Activated T-cell treated with anti-CD3 and anti-CD28 coated beads, Interleukin-2, amount 50 U/mL, for 24 hours (primary cell): Measurements from ENCODE around the gene METTL25B.
A peak's percentile ranks its signal among the peaks of the same experiment; 100 is the strongest.

Experiments used
- DNase-seq: peaks from one replicate; pipeline ENCODE4 v3.0.0-alpha.2; 2020
- H3K27ac Mint-ChIP-seq: 2 replicates; pipeline ENCODE4 v1.8.0; 2020; ENCODE audit warnings: mild to moderate bottlenecking, mixed read lengths
- H3K27me3 Mint-ChIP-seq: 2 replicates; pipeline ENCODE4 v1.8.0; 2020; ENCODE audit warnings: mixed read lengths
- H3K36me3 Mint-ChIP-seq: 2 replicates; pipeline ENCODE4 v1.8.0; 2020; ENCODE audit warnings: low read depth, mixed read lengths
- H3K4me1 Mint-ChIP-seq: 2 replicates; pipeline ENCODE4 v1.8.0; 2020; ENCODE audit warnings: low read depth, mixed read lengths
- H3K4me3 Mint-ChIP-seq: 2 replicates; pipeline ENCODE4 v1.8.0; 2020; ENCODE audit warnings: mild to moderate bottlenecking, moderate library complexity, mixed read lengths
- H3K9me3 Mint-ChIP-seq: 2 replicates; pipeline ENCODE4 v1.8.0; 2020; ENCODE audit warnings: mixed read lengths

The METTL25B gene

DNA sequence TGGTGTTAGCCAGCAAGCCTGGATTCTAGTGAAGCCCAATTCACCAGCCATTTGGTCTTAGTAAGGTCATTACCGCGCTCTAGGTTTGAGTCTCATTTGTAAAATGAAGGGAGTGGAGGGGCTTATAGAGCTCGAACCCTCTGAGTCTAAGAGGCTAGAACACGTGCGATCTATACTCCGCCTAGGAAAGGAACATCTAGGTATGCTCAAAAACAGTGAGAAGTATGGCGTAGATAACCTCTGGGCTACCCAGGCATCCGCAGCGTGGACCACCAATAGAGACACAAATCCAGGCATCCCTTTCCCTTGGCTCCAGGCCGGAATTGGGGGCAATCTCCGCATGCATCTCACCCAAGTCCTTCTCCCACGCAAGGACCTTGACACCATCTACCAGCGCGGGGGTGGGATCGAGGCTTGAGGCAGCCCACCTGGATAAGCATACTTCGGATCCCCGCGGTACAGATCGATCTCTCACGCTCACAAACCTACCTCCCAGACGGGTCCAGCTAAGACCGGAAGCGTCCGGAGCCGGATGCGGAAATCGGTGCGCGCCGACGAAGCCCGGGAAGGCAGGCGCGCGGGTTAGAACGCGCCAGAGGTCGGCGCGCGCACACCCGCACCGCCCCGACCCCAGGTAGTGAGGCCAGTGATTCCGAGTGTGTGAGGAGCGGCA lies at the start of gene METTL25B:
Gene METTL25B, plus strand, starts transcription at position 544 of the 673 bp plus-strand sequence. CDS start 636 bp downstream, outside the sequence.
- no peaks in the 10 kb centered on the region for H3K27me3 Mint-ChIP-seq
- no peak for DNase-seq
- H3K9me3 Mint-ChIP-seq: no peaks in the 10 kb centered on the region
- H3K36me3 Mint-ChIP-seq: peaks cover 26% of the 10 kb centered on the region
- H3K4me1 Mint-ChIP-seq: peaks cover 36% of the 10 kb centered on the region
- H3K27ac Mint-ChIP-seq: no peak within 1 kb of the TSS
- H3K4me3 Mint-ChIP-seq: no peak within 1 kb of the TSS

DNA sequence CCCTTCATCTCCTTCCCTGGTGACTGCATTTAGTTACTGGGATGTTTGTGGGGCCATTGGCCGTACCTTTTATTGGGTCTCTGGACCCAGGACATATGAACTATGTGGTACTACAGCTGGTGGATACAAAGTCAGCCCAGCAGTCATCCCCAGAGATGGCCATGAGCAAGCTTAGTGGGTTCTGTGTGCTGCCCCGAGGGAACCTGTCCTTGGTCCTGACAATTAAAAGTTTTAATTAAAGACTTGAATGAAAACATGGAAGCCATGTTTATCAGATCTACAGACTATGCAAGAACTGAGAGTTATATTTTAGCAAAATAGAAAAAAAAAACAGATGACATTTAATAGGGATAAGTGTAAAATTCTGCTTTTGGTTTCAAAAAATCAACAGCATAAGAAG lies 48.2 kb upstream of the METTL25B start:
- DNase-seq: no peak
- no peak overlapping the region for H3K4me3 Mint-ChIP-seq
- peaks cover 73% of the 10 kb centered on the region for H3K27me3 Mint-ChIP-seq

DNA sequence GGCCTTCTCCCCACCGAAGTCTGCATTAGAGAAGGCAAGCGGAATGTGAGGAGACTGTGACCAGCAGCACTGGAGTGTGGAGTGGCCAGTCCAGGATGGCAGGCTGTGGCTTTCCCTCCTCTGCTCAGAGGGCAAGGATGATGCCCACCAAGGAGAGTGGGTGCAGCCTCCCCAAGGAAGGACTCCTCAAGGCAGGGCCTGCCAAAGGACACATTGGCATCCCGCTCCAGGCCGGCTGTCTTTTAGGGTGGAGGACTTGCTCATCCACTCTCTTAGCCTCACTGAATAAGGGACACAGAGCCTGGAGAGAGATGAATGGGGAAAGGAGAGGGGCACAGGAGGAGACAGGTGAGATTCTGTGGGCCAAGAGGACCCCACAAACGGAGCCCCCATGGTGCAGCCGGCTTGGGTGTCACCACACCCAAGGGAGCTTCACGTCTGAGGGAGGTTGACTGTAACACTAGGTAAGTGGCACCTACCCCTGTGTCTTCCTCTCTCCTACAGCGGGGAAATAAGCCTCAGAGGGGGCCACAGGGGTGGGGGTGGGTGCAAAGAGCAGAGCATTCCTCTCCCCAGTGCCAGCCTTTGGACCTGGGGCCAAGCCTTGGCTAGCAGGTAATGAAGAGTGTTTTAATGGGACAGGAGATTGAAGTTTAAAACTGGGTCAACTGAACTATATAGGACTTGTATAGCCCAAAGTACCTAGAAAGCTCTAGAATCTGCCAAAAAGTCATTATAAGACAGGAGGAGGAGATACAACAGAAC lies 46.9 kb upstream of the METTL25B start:
- H3K4me1 Mint-ChIP-seq: peaks cover 32% of the 10 kb centered on the region
- DNase-seq: no peak
- peaks cover 64% of the 10 kb centered on the region for H3K27me3 Mint-ChIP-seq
- H3K27ac Mint-ChIP-seq: no peak overlapping the region
- H3K9me3 Mint-ChIP-seq: no peaks in the 10 kb centered on the region
- H3K4me3 Mint-ChIP-seq: no peak overlapping the region
- H3K36me3 Mint-ChIP-seq: no peaks in the 10 kb centered on the region

More for the DNA sequence above, 48.2 kb upstream of the METTL25B start:
- H3K4me1 Mint-ChIP-seq: peaks cover 32% of the 10 kb centered on the region
- H3K9me3 Mint-ChIP-seq: no peaks in the 10 kb centered on the region
- H3K27ac Mint-ChIP-seq: no peak overlapping the region
- H3K36me3 Mint-ChIP-seq: no peaks in the 10 kb centered on the region

DNA sequence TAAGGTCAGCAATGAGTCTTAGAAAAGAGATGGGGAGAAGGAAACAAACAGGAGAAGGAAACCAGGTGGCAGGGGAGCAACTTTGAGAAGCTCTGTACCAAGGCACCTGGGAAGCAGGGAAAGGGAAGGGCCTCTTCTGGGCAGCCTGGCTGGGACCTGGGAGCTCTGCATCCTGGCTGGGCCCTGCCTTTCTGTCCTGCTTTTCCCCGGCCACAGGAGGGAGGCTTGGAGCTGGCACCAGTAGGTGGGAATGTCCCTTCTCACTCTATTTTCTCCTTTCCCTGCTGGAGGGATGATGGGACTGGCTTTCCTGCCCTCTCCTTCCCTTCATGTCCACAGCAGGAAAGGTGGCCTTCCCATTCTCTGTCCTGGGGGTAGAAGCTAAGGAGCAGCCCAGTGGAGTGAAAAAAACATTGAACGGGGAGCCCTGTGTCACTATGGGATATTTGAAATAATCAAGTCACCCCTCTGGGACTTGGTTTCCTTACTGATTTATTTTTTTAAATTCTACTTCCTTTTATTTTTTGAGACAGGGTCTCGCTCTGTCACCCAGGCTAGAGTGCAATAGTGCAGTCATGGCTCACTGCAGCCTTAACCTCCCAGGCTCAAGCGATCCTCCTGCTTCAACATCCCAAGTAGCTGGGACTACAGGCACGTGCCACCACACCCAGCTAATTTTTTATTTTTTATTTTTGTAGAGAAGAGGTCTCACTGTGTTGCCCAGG lies 45.9 kb upstream of the METTL25B start:
- DNase-seq: no peak
- Mint-ChIP-seq H3K4me1 (peaks cover 29% of the 10 kb centered on the region), H3K4me3 (no peak overlapping the region), H3K27ac (no peak overlapping the region), H3K36me3 (no peaks in the 10 kb centered on the region), H3K27me3 (peaks cover 58% of the 10 kb centered on the region), H3K9me3 (no peaks in the 10 kb centered on the region)

DNA sequence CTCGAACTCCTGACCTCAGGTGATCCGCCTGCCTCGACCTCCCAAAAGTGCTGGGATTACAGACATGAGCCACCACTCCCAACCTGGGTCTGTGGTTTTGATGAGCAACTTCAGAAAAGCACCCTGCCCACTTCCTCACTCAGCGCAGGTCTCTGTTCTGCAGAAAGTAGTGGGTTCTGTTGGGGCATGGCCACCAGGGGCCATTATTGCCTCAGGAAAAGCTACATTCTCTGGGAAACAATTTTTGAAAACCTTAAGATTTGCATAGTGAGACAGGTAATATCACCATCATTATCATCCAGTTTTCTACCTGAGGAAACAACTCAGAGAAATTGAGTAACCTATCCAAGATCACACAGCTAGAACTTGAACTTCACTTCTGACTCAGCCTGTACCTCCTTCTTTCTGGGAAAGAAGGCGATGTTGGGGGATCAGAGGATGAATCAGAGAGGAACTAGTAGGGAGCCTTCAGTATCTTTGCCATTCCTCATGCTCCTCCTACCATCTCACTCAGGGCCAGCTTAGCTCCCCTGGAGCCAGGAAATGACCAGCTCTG lies 44.0 kb upstream of the METTL25B start:
- Mint-ChIP-seq H3K27ac (peak overlapping the region; percentile 76), H3K4me1 (peaks cover 22% of the 10 kb centered on the region), H3K36me3 (no peaks in the 10 kb centered on the region), H3K4me3 (no peak overlapping the region), H3K27me3 (peaks cover 50% of the 10 kb centered on the region), H3K9me3 (no peaks in the 10 kb centered on the region)
- no peak for DNase-seq

DNA sequence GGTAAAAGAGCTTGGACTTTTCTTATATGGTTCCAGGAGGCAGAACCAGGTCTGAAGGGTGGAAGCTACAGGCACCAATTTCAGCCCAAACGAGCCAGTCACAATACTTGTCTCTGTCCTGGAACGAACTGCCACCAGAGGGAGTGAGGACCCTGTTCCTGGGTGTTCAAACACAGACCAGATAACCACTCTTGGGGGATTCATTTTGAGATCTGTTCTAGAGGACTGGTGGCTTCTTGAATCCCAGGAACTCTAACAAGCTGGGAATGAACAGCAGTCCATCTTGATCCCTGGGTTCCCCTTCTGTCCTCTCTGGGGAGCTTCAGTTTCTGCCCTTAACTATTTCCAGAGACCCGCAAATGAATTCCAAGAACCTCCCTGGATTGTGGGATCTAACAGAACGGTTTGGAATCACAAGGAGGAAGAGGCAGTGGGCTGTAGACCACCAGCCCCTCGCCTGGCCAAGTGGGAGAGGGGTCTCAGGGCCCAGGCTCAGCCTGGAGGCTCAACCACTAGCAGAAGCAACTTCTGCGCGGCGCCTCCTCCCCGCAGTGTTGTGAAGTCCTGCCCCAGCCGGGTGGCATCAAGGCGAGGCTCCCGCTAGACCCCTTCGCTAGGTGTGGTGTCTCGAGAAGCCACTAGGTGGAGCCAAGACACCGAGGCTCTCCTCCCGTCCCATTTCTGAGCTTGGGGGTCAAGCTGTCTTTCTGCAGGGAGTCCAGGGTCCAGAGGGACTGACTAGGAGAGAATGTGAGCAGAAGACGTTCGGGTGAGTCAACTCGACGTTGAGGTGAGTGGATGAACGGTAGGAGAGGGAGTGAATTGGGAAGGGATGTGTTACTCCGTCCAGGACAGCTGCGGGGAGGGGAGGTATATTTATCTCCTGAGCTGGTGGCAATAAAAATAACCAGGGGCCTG lies 39.0 kb upstream of the METTL25B start:
- Mint-ChIP-seq H3K4me3 (no peak overlapping the region), H3K36me3 (no peaks in the 10 kb centered on the region), H3K4me1 (peaks cover 31% of the 10 kb centered on the region), H3K9me3 (no peaks in the 10 kb centered on the region), H3K27ac (no peak overlapping the region), H3K27me3 (peaks cover 62% of the 10 kb centered on the region)
- DNase-seq: peak; percentile 82

DNA sequence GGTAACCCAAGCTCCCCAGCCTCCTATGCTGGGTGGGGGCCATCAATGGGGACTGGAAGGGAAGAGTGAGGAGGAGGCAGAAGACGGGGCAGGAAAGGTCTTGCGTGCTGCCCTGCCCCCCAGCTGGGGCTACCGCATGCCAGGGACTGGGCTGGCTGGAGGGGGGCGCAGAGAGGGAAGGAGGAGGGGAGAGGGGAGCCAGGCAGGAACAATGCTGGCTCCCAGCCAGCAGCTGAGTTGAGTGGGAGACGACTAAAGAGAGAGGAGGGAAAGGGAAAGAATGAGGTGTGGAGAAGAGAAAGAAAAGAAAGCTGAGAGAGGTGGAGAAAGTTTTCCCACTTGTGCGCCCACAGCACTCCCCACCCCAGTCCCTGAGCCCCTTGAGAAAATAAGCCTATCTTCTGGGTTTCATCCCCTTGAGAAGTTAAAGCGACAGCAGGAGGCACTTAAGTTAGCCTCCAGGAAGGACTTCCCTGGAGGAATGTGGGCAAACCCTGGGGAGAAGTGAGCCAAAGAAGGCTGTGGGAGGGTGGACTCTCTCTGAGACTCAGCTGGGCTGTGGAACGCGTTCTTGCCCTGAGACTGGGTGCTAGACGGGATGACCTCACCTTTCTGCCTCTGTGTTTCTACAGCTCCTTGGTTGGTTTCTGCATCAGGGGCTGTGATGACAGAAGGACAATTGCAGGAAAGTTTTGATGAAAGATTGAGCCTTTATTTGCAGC lies 38.2 kb upstream of the METTL25B start:
- peaks cover 25% of the 10 kb centered on the region for H3K4me1 Mint-ChIP-seq
- H3K36me3 Mint-ChIP-seq: no peaks in the 10 kb centered on the region
- DNase-seq: no peak
- peaks cover 66% of the 10 kb centered on the region for H3K27me3 Mint-ChIP-seq
- H3K4me3 Mint-ChIP-seq: no peak overlapping the region
- no peaks in the 10 kb centered on the region for H3K9me3 Mint-ChIP-seq
- H3K27ac Mint-ChIP-seq: no peak overlapping the region

DNA sequence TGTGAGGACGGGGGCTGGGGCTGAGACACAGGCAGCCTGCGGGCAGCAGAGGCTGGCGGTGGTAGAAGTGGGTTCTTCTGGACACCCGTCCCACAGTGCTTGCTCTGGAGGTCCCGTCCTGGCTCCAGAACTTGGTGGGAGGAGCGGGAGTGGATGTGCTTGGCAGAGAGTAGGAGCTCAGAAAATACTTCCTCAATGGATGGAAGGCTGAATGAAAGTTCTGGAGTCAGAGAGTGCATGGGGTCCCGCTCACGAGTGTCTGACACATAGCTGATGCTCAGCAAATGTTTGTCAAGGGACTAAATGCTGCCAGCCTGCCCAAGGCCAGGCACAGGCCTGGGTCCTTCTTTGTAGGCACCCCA lies 37.6 kb upstream of the METTL25B start:
- H3K27me3 Mint-ChIP-seq: peaks cover 65% of the 10 kb centered on the region
- H3K4me3 Mint-ChIP-seq: no peak overlapping the region
- H3K27ac Mint-ChIP-seq: no peak overlapping the region
- H3K9me3 Mint-ChIP-seq: no peaks in the 10 kb centered on the region
- peaks cover 25% of the 10 kb centered on the region for H3K4me1 Mint-ChIP-seq
- DNase-seq: no peak
- H3K36me3 Mint-ChIP-seq: no peaks in the 10 kb centered on the region

DNA sequence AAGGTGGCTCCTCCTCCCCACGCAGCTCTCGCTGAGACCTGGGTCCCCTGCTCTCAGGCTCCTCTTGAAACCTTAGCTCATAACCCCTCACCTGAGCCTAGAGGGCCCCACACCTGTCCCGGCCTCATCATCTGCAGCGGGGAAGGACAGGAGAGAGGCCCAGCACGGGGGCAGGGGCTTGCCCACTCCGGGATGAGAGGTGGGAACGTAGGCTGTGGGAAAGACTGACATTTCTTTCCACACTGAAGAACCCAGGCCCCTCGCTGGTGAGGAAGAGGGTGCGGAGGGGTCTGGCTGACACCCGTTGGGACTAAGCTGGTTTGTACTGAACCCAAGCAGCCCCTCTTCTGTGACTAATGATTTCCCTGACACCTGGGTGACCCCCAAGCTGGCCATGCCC lies 37.1 kb upstream of the METTL25B start:
- Mint-ChIP-seq H3K36me3 (no peaks in the 10 kb centered on the region), H3K9me3 (no peaks in the 10 kb centered on the region), H3K27ac (no peak overlapping the region), H3K27me3 (peaks cover 64% of the 10 kb centered on the region), H3K4me1 (peaks cover 25% of the 10 kb centered on the region), H3K4me3 (no peak overlapping the region)
- DNase-seq: no peak

DNA sequence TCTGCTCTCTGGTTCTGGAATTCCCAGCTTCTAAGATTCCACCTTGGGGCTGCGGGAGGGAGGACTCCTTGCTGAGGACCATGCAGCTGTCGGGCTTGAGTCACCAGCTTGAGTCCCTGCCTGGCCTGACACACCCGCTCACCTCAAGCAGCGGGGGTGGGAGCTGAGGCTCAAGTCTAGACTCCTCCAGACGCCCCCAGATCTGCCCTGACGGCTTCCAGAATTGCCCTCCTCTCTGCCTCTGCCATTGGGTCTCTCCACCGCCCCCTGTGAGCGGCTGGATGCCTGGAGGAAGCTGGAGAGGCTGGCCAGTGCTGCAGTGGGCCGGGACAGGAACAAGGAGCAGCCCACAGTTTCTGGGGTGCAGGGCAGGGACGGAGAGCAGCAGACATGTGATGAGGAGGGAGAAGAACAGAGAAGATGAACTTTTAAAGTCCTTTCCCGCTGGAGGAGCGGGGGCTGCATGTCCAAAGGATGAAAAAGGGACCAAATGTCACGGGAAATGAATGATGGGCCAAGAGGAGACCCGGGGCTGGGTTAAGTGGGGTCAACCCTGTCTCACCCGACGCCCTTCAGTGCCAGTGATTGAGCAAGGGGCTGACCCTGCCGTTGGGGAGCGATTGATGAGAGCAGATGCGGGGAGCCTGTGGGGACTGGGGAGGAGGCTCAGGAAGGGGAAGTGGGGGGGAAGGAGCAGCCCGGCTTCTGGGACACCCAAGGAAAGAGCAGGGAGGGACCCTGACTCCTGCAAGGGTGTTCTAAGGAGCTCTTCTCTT lies 36.4 kb upstream of the METTL25B start:
- Mint-ChIP-seq H3K4me1 (peaks cover 25% of the 10 kb centered on the region), H3K9me3 (no peaks in the 10 kb centered on the region), H3K27me3 (peaks cover 70% of the 10 kb centered on the region), H3K36me3 (no peaks in the 10 kb centered on the region), H3K4me3 (no peak overlapping the region), H3K27ac (no peak overlapping the region)
- DNase-seq: no peak

DNA sequence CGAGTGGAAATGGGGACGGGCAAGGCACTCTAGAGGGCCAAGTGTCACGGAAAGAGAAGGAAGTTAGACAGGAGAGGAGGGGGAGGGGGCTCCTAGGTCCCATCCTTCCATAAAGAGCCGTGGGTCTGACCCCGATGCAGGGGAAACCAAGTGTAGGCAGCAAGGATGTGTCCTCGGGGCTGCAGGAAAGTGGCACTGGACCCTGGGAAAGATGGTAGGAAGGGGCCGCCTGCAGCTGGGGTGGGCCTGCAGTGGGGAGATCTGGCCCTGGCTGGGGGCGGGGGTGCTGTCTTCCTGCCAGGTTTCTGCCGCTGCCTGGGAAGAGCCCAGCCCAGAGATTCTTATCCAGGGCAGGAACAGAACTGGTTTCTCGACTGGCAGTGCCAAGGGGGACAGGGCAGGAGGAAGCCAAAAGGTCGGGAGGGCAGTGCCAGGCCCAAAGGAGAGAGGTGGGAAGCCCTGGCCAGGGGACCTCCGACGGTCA lies 35.8 kb upstream of the METTL25B start:
- Mint-ChIP-seq H3K27me3 (peaks cover 75% of the 10 kb centered on the region), H3K27ac (no peak overlapping the region), H3K36me3 (no peaks in the 10 kb centered on the region), H3K4me3 (no peak overlapping the region), H3K9me3 (no peaks in the 10 kb centered on the region), H3K4me1 (peaks cover 25% of the 10 kb centered on the region)
- DNase-seq: no peak

DNA sequence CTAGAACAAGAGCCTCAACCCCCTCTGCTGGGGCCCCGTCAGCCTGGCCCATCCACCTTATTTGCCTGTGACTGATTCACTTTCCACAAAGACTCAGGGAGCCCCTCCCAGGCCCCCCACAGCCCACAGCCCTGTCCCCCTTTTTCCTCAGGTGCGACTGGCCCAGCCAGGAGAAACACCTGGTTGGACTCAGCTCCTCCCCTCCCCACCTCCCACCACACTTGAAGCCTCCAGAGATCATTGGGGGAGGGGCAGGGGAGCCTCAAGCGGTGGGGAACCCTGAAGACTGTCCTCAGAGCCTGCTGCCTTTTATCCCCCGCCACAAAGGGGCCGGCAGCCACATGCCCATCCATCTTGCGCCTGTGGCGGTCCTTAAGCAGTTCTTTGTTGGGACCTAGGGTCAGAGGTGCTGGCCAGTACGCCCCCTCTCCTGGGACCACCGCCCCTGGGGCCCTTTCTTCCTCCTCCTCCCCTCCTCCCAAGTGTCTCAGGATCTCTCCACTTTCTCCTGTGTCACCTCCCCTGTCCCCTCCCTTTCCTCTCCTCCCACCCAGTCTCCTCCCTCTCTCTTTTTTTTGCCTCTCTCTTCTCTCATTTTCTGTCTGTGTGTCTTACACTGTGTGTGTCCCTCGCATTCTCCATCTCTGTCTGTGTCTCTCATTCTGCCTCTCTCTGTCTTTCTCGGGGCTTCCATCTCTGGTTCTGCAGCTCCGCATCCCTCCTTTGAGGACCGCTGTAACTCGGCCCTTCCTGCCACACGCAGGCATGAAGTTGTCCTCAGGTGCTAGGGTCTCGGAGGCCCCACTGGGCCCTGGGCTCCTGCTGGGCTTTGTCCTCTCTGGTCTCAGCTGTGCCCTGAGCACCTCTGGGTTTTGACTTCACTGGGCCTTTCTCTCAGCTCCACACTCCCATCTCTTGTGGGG lies 35.1 kb upstream of the METTL25B start:
- Mint-ChIP-seq H3K36me3 (no peaks in the 10 kb centered on the region), H3K4me3 (no peak overlapping the region), H3K27ac (no peak overlapping the region), H3K9me3 (no peaks in the 10 kb centered on the region), H3K27me3 (peaks cover 76% of the 10 kb centered on the region), H3K4me1 (peaks cover 25% of the 10 kb centered on the region)
- no peak for DNase-seq
